ENCODE data around the gene MIER2.

DNA sequence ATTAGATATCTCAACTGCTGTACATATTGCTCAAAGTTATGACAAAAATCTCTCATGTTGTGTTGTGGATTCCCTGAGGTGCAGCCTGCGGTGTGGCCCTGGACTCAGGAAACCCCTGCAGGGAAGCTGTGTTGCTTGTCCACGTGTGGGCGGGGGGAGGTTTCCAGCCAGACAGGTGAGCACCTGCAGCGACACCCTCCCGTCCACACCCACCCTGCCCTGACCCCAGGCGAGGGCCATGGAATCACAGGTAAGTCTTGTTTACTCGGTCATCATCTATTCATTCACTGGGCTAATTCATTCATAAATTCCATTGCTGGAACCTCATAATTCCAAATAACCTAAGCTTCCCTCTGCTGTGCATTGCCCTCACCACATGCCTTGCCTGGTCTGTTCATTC, 67.5 kb downstream of the MIER2 start:
- TF ChIP-seq SP1 (IDR thresholded peaks at IDR 0.05) (no peak), ZNF384 (IDR thresholded peaks at IDR 0.05) (no peak), BHLHE40 (IDR thresholded peaks at IDR 0.05; ENCODE audit: borderline replicate concordance) (no peak), LEF1 (IDR thresholded peaks at IDR 0.05; ENCODE audit: borderline replicate concordance) (no peak), FOXM1 (IDR thresholded peaks at IDR 0.05; ENCODE audit: borderline replicate concordance) (no peak), PKNOX1 (IDR thresholded peaks at IDR 0.05) (no peak), ARNT (IDR thresholded peaks at IDR 0.05) (no peak), NFRKB (IDR thresholded peaks at IDR 0.05) (no peak), FOXK2 (IDR thresholded peaks at IDR 0.05) (no peak), L3MBTL2 (conservative IDR thresholded peaks at IDR 0.05) (no peak)
